HG02885 (cell line): ENCODE data around the gene PRDX4.
"Not testable (repeated sequence)": the region's sequence is repeated elsewhere in the genome, so short reads cannot be mapped to it uniquely, and the experiment has no call there.

Experiments
- ATAC-seq: cut with Tn5 transposase; IDR thresholded peaks from one replicate; pipeline ENCODE4 v1.9.1; 2021; ENCODE audit warnings: mild to moderate bottlenecking; ENCODE audit not compliant: unreplicated experiment, poor library complexity

PRDX4 gene

DNA sequence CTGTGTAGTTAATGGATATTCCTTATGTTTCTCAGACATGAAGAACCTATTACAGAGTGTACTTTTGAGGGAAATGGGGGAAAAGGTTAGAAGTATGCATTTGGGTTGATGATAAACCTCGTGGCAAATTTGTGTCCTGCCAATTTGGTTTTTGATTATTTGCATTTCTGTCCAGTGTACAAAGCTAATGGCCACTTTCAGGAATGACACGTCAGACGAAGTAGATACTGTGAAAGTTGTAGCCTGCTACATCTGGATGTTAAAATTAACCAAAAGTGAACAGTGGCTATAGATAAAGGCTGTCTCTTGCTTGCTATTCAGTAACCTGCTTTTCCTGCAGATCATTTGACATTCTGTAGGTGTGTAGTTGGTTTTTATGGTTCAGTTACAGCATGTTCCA, 1.0 kb downstream of the PRDX4 start:
- no peak for ATAC-seq

DNA sequence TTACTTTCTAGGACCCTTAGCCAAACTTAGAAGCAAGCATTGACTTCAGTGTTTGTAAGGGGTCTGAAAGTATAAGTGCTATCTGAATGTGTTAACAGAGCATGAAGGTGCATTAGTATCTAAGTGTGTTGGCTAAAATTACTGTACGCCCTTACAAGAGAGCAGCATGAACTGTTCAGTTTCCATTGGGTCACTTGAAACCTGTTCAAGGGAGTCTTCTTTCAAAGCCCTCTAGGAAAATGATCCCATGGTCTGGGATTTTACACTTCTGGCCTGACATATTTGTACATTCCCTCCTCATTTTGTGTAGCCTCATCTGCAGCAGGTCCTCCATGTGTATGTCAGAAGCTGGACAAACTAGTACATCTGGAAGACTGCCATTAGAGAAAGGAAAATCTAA, 3.2 kb downstream of the PRDX4 start:
- no peak for ATAC-seq

DNA sequence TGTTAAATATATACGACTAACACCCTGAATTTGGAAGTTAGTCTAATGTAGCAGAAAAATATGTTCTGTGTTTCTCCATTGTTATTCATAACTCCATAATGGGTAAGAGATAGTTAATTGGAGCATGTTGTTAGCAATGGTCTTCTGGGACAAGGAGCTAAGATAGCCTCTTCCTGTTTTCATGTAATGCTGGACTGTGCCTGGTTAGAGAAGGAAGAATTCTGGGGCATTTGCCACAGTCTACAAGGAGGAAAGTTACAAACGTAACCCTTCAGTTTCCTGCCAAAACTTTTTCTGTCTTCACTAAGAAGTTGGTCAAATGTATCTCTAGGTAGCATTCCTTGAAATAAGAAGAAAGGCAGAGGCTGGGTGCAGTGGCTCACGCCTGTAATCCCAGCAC, 5.8 kb downstream of the PRDX4 start:
- ATAC-seq: no peak

DNA sequence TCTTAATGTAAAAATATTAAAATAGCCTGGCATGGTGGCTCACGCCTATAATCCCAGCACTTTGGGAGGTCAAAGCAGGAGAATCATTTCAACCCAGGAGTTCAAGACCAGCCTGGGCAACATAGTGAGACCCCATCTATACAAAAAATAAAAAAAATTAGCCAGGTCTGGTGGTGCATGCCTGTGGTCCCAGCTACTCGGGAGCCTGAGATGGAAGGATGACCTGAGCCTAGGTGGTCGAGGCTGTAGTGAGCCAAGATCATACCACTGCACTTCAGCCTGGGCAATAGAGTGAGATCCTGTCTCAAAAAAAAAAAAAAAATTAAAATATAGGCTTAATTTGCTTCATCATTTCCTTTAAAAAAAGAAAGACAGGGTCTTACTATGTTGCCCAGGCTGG, 9.2 kb downstream of the PRDX4 start:
- ATAC-seq: not testable (repeated sequence)

DNA sequence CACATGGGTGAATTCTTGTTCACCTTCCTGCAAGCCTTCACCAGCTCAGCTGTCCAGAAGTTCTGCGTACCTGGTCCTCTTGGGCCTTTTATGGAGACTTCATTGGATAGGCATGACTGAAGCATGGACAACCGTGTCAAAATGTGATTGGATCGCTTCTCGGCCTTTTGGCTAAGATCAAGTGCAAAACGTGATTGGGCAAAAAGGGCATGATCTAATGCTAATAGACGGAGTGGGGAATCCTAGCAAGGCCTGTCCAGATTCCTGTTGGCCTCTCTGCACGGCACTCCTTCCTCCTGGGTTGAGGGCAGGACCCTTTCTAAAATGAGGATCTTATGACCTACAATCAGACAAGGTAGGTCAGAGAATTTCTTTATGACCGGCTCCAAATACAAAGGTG, 24.9 kb downstream of the PRDX4 start:
- no peak for ATAC-seq

DNA sequence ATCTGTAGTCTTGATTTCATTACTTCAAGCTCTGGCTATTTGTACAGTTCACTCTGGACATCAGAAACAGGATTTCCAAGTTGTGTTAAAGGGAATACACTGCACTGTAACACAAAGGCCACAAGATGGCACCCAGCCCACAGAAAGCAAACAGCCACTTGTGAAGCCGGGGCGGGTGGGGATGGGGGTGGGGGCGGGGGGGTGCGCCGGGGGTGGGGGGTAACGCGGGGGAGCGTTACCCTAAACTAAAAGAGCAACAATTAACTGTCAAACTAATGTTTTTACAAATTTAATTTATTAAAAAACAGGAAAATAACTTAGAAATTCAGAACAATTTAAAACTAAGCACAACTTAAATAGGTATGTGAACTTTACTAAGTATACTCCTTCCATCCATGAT, 27.3 kb downstream of the PRDX4 start:
- peak; percentile 85 for ATAC-seq

DNA sequence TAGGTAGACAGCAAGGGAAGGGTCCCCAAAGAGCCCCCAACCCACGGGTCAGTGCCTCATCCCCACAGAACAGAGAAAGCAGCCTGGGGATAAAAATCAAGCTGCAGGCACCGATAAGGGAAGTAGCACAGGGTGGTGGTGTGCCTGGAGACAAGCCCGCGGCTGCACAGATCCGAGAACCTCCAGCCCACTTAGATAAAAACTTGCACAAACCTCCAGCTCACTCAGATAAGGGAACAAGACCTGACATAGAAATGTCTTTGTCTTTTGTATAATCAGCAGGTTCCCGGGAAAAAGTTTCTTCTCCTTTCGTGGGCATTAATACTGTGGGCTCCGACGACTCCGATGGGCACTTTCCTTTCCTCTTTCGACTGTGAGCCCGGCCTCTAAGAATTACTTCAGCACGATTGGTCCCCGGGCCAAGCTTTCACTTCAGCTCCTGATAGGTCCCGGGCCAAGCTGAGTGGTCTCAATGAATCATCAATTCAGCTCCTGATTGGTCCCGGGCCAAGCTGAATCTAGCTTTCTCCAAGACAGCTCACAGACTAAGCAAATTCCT, 32.4 kb downstream of the PRDX4 start:
- no peak for ATAC-seq

DNA sequence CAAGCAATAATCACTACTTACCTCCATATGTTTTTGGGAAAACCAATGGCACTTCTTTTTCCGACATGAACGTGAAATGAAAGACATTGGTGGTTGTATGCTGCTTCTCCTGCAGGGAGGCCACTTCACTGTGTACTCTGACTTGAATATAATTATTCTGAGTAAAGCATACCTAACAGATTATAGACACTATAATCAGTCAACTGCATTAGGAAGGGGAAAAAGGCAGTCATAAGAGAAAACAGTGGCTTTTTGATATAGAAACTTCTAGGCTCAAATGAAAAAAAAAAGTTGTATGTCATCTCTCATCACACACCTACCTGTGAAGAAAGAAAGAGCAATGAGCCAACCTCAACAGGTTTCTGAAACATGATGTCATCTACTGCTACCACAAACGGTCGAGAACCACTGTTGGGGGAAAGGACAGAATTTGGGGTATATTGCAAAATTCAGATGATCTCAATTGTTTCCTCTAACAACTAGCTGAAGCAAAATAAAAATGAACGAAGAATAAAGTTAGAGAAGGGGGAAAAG, 37.4 kb downstream of the PRDX4 start:
- ATAC-seq: no peak

DNA sequence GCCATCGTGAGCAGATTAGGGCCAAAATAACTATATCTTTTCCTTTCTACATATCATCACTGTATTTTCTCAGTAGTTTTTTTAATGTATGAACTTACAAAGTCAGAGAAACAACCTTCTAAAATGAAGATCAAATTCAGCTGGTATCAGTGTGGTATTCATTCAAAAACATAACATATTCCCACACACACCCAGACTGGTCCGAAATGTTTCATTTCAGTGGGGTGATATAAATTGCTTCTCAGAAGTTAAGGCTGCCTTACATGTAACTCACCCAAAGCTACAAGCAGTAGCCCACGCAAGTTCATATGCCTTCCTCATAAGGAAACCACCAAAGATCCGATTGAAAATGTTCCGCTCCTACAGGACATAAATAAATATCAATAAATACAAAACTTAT, 37.9 kb downstream of the PRDX4 start:
- ATAC-seq: no peak

DNA sequence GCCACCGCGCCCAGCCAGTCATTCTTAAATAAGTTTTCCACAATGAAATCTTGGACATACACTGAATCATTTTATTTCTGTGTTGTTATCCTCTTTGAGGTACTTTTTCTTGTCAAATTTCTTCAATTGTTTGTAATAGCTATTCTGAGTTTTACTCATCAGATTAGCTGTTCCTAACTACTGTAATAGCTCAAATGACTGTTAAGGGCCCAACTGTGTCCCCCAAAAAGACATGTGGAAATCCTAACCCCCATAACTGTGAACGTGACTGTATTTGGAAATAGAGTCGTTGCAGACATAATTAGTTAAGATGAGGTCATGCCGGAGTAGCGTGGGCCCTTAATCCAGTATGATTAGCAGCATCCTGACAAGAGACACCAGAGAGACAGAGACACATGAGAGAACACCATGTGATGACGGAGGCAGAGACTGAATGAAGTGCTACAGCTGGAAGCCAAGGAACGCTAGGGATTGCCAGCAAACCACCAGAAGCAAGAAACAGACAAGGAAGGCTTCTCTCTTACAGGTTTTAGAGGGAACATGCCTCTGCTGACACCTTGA, 52.9 kb downstream of the PRDX4 start:
- ATAC-seq: no peak

DNA sequence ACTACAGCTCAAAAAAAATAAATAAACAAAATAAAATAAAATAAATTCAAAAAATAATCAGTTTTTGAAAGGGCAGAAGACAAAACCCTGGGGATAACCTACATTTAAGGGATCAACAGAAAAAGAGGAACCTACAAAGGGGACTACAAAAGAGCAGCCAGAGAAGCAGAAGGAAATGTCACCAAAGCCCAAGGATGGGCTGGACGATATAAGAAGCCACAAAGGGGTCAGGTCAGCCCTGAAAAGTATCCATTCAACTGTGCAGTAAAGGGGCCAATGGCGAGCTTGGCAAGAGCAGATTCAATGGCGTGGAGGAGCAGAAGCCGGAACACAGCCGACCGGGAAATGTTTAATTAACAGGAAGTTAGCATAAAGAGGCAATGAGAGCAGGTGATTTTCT, 58.9 kb downstream of the PRDX4 start:
- no peak for ATAC-seq

DNA sequence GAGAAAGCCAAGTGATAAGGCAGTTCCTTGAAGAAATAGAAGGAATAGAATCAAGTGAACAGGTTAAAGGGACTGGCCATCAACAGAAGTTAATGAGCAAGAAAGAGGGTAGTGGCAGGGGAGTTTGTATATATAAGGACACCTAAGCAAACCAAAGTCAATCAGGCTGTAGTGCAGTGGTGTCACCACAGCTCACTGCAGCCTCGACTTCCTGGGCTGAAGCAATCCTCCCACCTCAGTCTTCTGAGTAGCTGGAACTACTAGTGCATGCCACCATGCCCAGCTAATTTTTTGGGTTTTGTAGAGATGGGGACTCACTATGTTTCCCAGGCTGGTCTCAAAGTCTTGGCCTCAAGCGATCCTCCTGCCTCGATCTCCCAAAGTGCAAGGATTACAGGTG, 59.9 kb downstream of the PRDX4 start:
- no peak for ATAC-seq

DNA sequence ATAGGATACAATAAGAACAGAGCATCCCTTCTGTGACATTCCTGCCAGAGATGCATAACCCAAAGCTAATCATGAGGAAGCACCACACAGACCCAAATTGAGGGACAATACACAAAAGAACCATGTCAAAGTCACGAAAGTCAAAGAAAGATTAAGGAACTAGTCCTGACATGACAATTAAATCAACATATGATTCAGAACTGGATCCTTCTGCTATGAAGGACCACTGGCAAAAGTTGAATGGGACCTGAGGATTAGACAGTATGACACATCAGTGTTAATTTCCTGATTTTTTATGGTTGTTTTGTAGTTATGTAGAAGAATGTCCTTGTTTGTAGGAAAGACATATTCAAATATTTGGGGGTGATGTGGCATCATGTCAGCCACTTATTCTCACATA, 61.9 kb downstream of the PRDX4 start:
- no peak for ATAC-seq

DNA sequence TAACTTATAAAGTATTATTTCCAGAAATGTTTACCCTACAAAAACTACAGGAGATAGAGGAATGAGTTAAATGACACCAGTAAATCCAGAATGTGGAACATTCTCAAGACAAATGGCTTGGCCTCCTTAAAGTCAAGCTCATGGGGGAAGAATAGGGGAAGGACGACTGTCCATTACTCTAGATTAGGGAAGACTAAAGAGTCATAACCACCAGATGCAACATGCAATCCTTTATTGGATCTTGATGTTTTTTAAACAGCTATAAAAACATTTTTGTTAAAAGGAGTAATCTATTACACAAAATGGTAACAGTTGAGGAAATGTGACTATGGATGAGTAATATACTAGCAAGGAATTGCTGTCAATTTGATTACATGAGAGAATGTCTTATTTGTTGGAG, 64.7 kb downstream of the PRDX4 start:
- no peak for ATAC-seq

DNA sequence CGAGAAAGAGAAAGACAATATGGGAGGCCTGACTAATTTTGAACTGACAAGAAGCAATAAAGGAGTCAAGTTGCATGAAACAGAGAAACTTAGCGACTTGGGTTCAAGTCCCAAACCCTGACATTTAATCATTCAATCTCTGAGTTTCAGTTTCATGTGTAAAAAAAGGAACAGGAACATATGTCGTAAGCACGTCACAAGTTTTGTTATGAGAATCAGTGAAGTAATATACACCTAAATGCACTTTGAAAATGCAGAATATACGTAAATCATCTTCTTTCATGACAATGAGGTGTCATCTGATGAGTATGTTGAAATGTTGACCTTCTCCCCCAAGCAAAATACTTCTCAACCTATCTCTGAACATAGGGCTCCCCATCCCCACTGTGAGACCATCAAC, 65.4 kb downstream of the PRDX4 start:
- peak; percentile 91 for ATAC-seq
